Gastrocnemius medialis (tissue), 4 donors: Measurements from ENCODE around the gene KRT9. TPM values are rescaled to one million over a fixed set of nuclear protein-coding genes. Genes with fewer than 3 reads are reported as not detected.

Experiments
- ATAC-seq, 2 donors: fragments of 150-250 bp; one replicate each; pipeline ENCODE4 v1.9.1; 2016
- DNase-seq, 2 donors: peaks; one replicate each; pipeline ENCODE4 v3.0.0-alpha.2; 2019
- H3K27ac ChIP-seq, 4 donors: fragments of 200-600 bp; sonication (generic); 1 replicate in 1 of 4; 2 replicates in 3 of 4; pipeline ENCODE4 v1.5.1; 2016 to 2018; ENCODE audit warnings: mild to moderate bottlenecking in 2 of 4, moderate library complexity in 1 of 4
- H3K27me3 ChIP-seq, 3 donors: fragments of 200-600 bp; sonication (generic) in 2 of 3; 1 replicate in 1 of 3; 2 replicates in 2 of 3; pipeline versions ENCODE4 v1.5.1 to v1.6.0; 2016 to 2019; ENCODE audit warnings: mild to moderate bottlenecking in 1 of 3, moderate library complexity in 1 of 3
- H3K36me3 ChIP-seq, 2 donors: fragments of 200-600 bp; sonication (generic) in 1 of 2; one replicate each; pipeline ENCODE4 v1.5.1; 2017 to 2018
- H3K4me1 ChIP-seq, 2 donors: fragments of 200-600 bp; sonication (generic) in 1 of 2; one replicate each; pipeline ENCODE4 v1.5.1; 2016 to 2017; ENCODE audit warnings: mild to moderate bottlenecking in 2 of 2
- H3K4me3 ChIP-seq, 4 donors: fragments of 200-600 bp; sonication (generic) in 3 of 4; 1 replicate in 1 of 4; 2 replicates in 3 of 4; pipeline ENCODE4 v1.5.1; 2016 to 2019; ENCODE audit warnings: mild to moderate bottlenecking in 2 of 4
- H3K9me3 ChIP-seq, 3 donors: fragments of 200-600 bp; sonication (generic) in 2 of 3; 1 replicate in 1 of 3; 2 replicates in 2 of 3; pipeline ENCODE4 v1.5.1; 2016 to 2019
- POLR2A ChIP-seq, 2 donors: fragments of 450-650 bp; IDR thresholded peaks; one replicate each; pipeline ENCODE4 v1.6.1; 2017; ENCODE audit warnings: antibody characterized with exemption in 2 of 2, mild to moderate bottlenecking in 2 of 2, moderate library complexity in 2 of 2
- in situ Hi-C, 4 donors: fragments of 200-750 bp; cut with MboI; loops; one replicate each; pipeline versions ENCODE4 v1.15.0 to v1.8.0; 2017; ENCODE audit warnings: low sequenced_read_pairs in 4 of 4
- intact Hi-C: fragments of 100-400 bp; cut with DNase I; formaldehyde crosslinking; loops from one replicate; pipeline ENCODE4 v1.15.1; 2023; ENCODE audit warnings: low total_unique reads
- total RNA-seq, 4 donors: library from RNA; depleted of rRNA; stranded (reverse); fragments of >200 nt; gene quantifications; one replicate each; pipeline versions ENCODE4 v1.1.0 to v1.2.3, GENCODE V29; 2016
- TF ChIP-seq, protein P1 (sequence below), 5 experiments: fragments of 450-650 bp in 3 of 5; fragments of 200-600 bp in 2 of 5; sonication (generic) in 2 of 5; IDR thresholded peaks in 4 of 5; conservative IDR thresholded peaks in 1 of 5; 1 replicate in 4 of 5; 2 replicates in 1 of 5; pipeline ENCODE4 v1.5.1; 2016 to 2019; ENCODE audit warnings: antibody characterized with exemption in 5 of 5, mild to moderate bottlenecking in 3 of 5, moderate library complexity in 3 of 5

KRT9 gene
- total RNA-seq, 4 donors from 2014 or later, result not detected

DNA sequence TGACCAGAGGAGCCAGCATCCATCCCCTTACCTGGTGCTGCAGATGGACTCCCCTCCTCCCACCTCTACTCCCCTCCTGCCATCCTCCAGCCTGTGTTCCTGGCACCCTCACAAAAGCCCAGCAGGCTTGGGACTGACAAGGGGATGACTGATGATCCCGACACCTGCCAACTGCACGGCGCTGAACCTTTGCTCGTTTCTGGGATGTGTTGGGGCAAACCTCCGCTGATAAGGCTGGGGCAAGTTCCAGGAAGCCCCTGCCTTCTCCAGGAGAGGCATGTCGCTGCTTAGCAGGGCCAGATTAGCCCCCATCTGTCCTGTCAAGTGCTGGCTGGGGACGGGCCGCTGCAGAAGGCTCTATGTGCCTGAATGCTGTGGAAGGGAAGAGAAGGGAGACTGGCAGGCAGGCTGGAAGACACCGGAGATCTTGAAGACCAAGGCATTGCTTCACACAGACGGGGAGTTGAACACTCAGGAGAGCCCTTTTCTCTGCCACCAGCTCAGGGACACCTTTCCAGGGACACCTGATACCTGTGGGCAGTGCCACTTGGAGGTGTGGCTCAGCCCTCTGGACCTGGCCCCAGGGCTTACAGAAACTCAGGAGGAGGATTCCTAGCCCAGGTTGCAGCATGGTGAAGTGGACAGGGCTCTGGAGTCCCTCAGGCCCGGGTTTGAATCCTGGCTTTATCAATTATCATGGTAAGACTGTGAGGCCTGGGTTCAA lies 52.2 kb downstream of the KRT9 start:
- Histone ChIP-seq H3K9me3 (no peaks in the 10 kb centered on the region), H3K27ac (no peak overlapping the region), H3K36me3 (no peaks in the 10 kb centered on the region), H3K4me3 (no peak overlapping the region), H3K27me3 (peaks cover 0 to 10% (median 0%) of the 10 kb centered on the region in 3 donors), H3K4me1 (no peaks in the 10 kb centered on the region)
- in situ Hi-C loops (no loop called here), intact Hi-C loops (no loop called here)
- ATAC-seq (no peak), DNase-seq (no peak)
- TF ChIP-seq, protein P1, sequence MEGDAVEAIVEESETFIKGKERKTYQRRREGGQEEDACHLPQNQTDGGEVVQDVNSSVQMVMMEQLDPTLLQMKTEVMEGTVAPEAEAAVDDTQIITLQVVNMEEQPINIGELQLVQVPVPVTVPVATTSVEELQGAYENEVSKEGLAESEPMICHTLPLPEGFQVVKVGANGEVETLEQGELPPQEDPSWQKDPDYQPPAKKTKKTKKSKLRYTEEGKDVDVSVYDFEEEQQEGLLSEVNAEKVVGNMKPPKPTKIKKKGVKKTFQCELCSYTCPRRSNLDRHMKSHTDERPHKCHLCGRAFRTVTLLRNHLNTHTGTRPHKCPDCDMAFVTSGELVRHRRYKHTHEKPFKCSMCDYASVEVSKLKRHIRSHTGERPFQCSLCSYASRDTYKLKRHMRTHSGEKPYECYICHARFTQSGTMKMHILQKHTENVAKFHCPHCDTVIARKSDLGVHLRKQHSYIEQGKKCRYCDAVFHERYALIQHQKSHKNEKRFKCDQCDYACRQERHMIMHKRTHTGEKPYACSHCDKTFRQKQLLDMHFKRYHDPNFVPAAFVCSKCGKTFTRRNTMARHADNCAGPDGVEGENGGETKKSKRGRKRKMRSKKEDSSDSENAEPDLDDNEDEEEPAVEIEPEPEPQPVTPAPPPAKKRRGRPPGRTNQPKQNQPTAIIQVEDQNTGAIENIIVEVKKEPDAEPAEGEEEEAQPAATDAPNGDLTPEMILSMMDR (IDR thresholded peaks at IDR 0.05 in 4 of 5, conservative IDR thresholded peaks at IDR 0.05 in 1 of 5), result no peak
- TF ChIP-seq POLR2A (IDR thresholded peaks at IDR 0.05), result no peak

DNA sequence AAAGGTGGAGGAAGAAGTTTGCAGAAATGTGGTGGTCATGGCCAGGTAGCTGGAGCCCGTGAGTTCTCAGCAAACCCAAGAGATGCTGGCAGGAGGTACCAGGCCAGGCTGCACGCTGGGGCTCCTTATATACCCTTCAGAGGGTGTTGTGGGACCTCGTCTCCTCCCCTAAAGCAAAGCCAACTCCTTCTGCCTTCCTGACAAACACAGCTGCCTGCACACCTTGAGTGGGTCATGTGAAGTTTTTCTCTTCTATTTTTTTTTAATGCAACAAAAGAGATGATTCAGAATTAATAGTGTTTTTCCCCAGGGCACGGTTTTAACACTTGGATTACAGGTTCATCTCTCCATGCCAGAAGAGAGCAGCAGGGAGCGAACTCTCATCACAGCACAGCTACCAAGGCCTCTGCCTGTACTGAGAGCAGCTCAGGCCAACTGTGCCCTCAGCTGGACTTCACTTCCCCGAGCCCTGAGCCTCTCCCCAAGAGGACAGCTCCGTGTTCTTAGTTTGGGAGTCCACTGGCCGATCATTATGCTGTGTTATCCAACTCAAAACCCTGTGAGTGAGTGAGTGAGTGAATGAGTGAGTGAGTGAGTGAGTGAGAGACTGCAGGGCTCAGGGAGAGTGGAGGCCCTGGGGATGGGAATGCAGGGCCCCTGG lies 52.9 kb downstream of the KRT9 start, which contains the start of gene KRT15:
Gene KRT15, minus strand, starts transcription at position 102 of the 661 bp plus-strand sequence. Its CDS starts 63 bp downstream, at position 39.
- TF ChIP-seq POLR2A (IDR thresholded peaks at IDR 0.05), result no peak
- TF ChIP-seq, protein P1 (IDR thresholded peaks at IDR 0.05 in 4 of 5, conservative IDR thresholded peaks at IDR 0.05 in 1 of 5), result no peak
- H3K9me3 ChIP-seq, result no peaks in the 10 kb centered on the region
- DNase-seq (no peak), ATAC-seq (no peak)
- in situ Hi-C loops (no loop called here), intact Hi-C loops (no loop called here)
- no peaks in the 10 kb centered on the region for H3K4me1 ChIP-seq
- no peak within 1 kb of the TSS for H3K4me3 ChIP-seq
- H3K27me3 ChIP-seq, result peaks cover 0 to 10% (median 0%) of the 10 kb centered on the region in 3 donors
- no peak within 1 kb of the TSS for H3K27ac ChIP-seq
- H3K36me3 ChIP-seq, result no peaks in the 10 kb centered on the region

DNA sequence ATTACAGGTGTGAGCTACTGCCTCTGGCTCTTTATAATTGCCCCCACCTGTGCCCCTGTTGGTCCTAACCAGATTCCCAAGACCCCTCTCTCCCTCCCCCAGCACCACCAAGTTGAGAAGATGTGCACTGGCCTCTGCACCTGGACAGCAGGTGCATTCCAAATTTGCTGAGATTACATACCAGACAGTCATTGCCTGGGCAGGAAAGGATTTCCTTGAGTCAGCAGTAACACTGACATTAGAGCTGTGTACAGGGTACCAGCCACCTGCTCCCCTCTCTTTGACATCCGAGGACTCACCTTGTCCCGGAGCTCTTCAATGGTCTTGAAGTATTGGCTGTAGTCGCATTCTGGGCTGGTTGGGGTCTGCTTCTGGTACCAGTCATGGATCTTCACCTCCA lies 53.8 kb downstream of the KRT9 start:
- no peaks in the 10 kb centered on the region for H3K36me3 ChIP-seq
- in situ Hi-C loops, result no loop called here
- DNase-seq, result no peak
- no peaks in the 10 kb centered on the region for H3K4me1 ChIP-seq
- intact Hi-C loops, result no loop called here
- no peaks in the 10 kb centered on the region for H3K9me3 ChIP-seq
- H3K4me3 ChIP-seq, result no peak overlapping the region
- H3K27me3 ChIP-seq, result peaks cover 0 to 10% (median 0%) of the 10 kb centered on the region in 3 donors
- TF ChIP-seq, protein P1 (IDR thresholded peaks at IDR 0.05 in 4 of 5, conservative IDR thresholded peaks at IDR 0.05 in 1 of 5), result no peak
- TF ChIP-seq POLR2A (IDR thresholded peaks at IDR 0.05), result no peak
- no peak for ATAC-seq
- no peak overlapping the region for H3K27ac ChIP-seq

DNA sequence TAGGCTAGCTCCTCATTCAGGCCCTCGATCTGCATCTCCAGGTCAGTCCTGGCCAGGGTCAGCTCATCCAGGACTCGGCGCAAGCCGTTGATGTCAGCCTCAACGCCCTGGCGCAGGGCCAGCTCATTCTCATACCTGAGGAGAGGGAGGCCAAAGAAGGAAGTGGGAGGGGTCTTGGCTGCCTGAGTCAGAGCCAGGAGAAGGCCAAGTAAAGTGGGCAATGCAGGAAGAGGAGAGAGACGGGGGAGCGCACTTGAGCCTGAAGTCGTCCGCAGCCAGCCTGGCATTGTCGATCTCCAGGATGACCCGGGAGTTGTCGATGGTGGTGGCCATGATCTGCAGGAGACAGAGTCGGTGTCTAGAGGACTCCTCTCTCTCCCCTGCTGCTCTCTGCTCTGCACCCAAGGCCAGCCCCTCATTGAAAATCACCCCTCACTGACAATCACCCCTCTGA lies 55.0 kb downstream of the KRT9 start:
- no peaks in the 10 kb centered on the region for H3K36me3 ChIP-seq
- no peak overlapping the region for H3K27ac ChIP-seq
- H3K27me3 ChIP-seq, result peaks cover 0 to 8% (median 0%) of the 10 kb centered on the region in 3 donors
- H3K9me3 ChIP-seq, result no peaks in the 10 kb centered on the region
- intact Hi-C loops (no loop called here), in situ Hi-C loops (no loop called here)
- no peak for DNase-seq
- TF ChIP-seq, protein P1 (IDR thresholded peaks at IDR 0.05 in 4 of 5, conservative IDR thresholded peaks at IDR 0.05 in 1 of 5), result no peak
- TF ChIP-seq POLR2A (IDR thresholded peaks at IDR 0.05), result no peak
- ATAC-seq, result no peak
- H3K4me3 ChIP-seq, result no peak overlapping the region
- H3K4me1 ChIP-seq, result no peaks in the 10 kb centered on the region
